A549 treated with CpdA at 1 μM for 4 hours (cell line): Measurements from ENCODE around the gene NLRP7. TPM values are rescaled to one million over a fixed set of nuclear protein-coding genes. Genes with fewer than 3 reads are reported as not detected.

ENCODE experiments used
- total RNA-seq: library from RNA; stranded (reverse); fragments of 200-300 nt; extraction: Qiagen RNA extraction; gene quantifications from 5 replicates; pipeline ENCODE4 v1.2.3, GENCODE V29; 2022; ENCODE audit warnings: low read depth

The NLRP7 gene
- not detected in 5 replicates for total RNA-seq

DNA sequence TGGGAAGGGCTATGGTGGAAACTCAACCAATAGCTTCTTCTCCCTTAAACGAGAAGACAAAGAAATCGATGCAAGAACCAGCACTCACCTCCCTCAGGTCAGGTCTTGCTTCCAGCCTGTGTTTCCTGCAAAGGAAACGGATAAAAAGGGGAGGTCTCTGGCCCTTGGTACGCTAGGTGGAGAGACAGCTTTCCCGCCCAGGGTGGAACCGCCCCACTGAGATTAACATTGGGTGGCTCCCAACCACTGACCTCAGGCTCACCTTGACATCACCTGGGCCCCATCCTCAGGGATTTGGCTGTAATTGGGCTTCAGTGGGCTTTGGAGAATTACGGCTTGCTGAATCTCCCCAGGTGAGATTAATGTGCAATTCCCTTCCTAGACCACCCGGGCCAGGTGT lies at the start of gene NLRP7:
NLRP7 (minus strand) TSS at position 150 of the 400 bp plus-strand sequence.

DNA sequence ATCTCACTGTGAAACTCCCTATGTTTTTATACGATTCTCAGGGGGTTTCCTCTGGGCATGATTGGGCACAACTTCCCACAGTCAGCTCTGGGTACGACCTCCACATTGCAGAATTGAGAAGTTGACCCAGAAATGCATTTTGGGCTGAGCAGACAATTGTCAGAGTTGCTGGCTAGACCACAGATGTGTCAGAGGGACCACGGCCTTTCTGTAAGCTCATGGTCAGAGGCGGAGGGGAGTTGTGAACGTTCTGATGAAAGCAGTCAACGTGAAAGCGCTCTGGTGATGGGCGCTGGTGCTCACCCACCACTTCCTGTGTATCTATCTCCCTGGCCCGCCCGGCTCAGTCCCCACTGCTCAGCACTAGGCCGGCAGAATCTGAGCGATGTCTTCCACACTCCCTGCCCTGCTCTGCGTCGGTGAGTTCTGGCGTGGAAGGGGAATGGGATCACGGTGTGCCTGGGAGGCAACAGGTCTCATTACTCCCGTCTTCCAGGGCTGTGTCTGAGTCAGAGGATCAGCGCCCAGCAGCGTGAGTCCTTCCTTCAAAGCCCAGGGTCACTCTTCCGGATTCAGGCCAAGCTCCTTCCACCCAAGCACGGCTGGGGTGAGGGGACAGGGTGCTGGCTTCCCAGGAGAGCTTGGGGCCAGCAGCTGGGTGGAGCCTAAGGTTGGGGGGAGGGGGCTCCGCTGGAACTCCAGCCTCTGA lies 41.4 kb downstream of the NLRP7 start, which contains the start of gene NCR1:
NCR1 (plus strand) TSS at position 346 of the 709 bp plus-strand sequence; CDS start at position 386, 40 bp downstream.

DNA sequence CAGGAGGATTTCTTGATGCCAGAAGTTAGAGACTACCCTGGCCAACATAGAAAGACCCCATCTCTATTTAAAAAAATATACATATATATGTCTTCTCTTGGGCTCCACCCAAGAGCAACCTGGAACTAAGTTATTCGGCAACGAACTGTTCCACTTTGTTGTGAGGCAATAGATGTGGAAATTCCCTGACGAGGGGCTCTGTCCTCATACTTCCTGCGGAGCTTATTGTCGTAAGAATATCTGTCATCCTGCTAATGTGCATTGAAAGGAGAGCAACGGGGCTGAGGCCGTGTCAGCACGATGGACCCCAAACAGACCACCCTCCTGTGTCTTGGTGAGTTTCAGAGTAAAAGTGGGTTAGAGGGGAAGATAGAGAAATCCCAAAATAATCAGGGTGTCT lies 73.3 kb downstream of the NLRP7 start, which contains the start of gene FCAR:
FCAR (plus strand) TSS at position 246 of the 400 bp plus-strand sequence; CDS start at position 301, 55 bp downstream.

Other genes starting within 250 kb of the NLRP7 start
- not detected in 5 replicates for gene KIR3DL3, start 223.1 kb downstream of the NLRP7 start, total RNA-seq
- not detected in 5 replicates for gene KIR2DL3, start 209.0 kb downstream of the NLRP7 start, total RNA-seq
- not detected in 5 replicates for gene KIR2DL1, start 177.7 kb downstream of the NLRP7 start, total RNA-seq
- not detected in 5 replicates for gene KIR2DL4, start 143.9 kb downstream of the NLRP7 start, total RNA-seq
- not detected in 5 replicates for gene KIR3DL1, start 131.1 kb downstream of the NLRP7 start, total RNA-seq
- gene KIR2DS4, start 114.9 kb downstream of the NLRP7 start, total RNA-seq, result not detected in 5 replicates
- not detected in 5 replicates for gene KIR3DL2, start 97.1 kb downstream of the NLRP7 start, total RNA-seq
- not detected in 5 replicates for gene FCAR, start 73.3 kb downstream of the NLRP7 start, total RNA-seq
- not detected in 5 replicates for gene NCR1, start 41.4 kb downstream of the NLRP7 start, total RNA-seq
- gene NLRP2, start 18.8 kb upstream of the NLRP7 start, total RNA-seq, result 25.2 to 28.8 TPM (median 27.0 TPM) in 5 replicates
- gene GP6, start 90.7 kb upstream of the NLRP7 start, total RNA-seq, result 0.13 to 0.45 TPM (median 0.27 TPM) in 4 of 5 replicates, not detected in the other
- gene RDH13, start 115.6 kb upstream of the NLRP7 start, total RNA-seq, result 16.4 to 22.6 TPM (median 18.4 TPM) in 5 replicates
- 5.0 to 7.1 TPM (median 5.3 TPM) in 5 replicates for gene EPS8L1, start 128.3 kb upstream of the NLRP7 start, total RNA-seq
- gene PPP1R12C, start 170.1 kb upstream of the NLRP7 start, total RNA-seq, result 59.8 to 96.4 TPM (median 87.1 TPM) in 5 replicates
- 115 to 148 TPM (median 126 TPM) in 5 replicates for gene TNNT1, start 201.7 kb upstream of the NLRP7 start, total RNA-seq
- 6.7 to 8.9 TPM (median 7.7 TPM) in 5 replicates for gene TNNI3, start 210.2 kb upstream of the NLRP7 start, total RNA-seq
- gene DNAAF3, start 219.1 kb upstream of the NLRP7 start, total RNA-seq, result 5.2 to 7.2 TPM (median 6.9 TPM) in 5 replicates
- gene SYT5, start 232.8 kb upstream of the NLRP7 start, total RNA-seq, result 3.0 to 4.6 TPM (median 3.5 TPM) in 5 replicates